Thyroid gland (tissue), 4 donors: ENCODE data around the gene AKAP7.

Source experiments
- CTCF ChIP-seq, 6 experiments: fragments of 200-600 bp in 3 of 6; fragments of 450-650 bp in 3 of 6; sonication (generic) in 3 of 6; IDR thresholded peaks; one replicate each; pipeline ENCODE4 v1.5.1; 2016 to 2019; ENCODE audit warnings: antibody characterized with exemption in 6 of 6, mild to moderate bottlenecking in 2 of 6, inconsistent platforms in 1 of 6, moderate library complexity in 1 of 6
- POLR2A ChIP-seq, 2 donors: fragments of 450-650 bp; IDR thresholded peaks; one replicate each; pipeline ENCODE4 v1.6.1; 2017; ENCODE audit warnings: antibody characterized with exemption in 2 of 2, mild to moderate bottlenecking in 2 of 2, moderate library complexity in 1 of 2

DNA sequence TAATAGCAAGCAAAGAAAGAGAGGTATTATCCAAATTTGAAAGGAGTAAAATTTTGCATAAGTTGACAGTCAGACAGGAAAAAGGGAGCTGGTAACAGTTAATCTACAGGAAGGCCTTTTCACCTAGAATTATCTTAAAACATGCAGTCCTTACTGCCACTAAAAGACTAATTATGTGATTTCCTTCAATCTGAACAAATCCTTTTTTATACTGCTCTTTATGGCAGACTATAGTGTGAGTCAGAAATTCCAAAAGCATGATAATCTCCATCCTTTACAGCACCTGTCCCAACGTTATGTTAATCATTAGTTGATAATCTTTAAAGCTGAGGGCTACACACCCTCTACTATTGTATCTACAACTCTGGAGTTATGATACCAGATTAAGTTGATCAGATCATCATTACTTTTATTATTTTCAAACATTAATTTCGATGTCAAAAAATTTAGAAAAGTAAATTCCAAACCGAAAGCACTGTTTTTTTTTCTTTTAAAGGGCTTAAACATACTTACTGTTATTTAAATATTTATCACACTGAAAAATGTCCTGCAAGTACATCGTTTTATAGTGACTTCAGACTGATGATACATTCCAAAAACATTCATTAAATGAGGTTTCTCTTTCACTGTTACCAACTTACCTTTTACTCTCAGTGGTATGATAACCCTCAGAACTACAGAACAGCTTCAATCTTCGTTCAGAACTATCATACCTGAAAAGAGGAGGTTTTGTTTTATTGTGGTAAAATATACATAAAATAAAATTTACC is 33.2 kb upstream of the AKAP7 start:
- TF ChIP-seq CTCF (IDR thresholded peaks at IDR 0.05) (no peak), POLR2A (IDR thresholded peaks at IDR 0.05) (no peak)
